ENCODE measurements around the gene HORMAD2.
"Not testable (repeated sequence)": the region's sequence is repeated elsewhere in the genome, so short reads cannot be mapped to it uniquely, and the experiment has no call there.

The HORMAD2 gene

DNA sequence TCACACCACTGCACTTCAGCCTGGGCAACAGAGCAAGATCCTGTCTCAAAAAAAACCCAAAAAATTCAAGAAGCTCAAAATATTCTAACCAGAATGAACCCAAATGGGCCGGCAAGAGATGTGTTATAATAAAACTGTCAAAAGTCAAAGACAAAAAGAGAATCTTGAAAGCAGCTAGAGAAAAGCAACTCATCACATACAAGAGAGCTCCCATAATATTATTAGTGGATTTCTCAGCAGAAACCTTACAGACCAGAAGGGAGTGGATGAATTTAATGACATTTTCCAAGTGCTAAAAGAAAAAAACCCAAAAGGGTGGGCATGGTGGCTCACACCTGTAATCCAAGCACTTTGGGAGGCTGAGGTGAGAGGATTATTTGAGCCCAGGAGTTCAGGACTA, 22.9 kb upstream of the HORMAD2 start:
- no peak for DNase-seq (ENCODE audit: low spot score)

- DNase-seq (ENCODE audit: low spot score): not testable (repeated sequence)
Measured at GRCh38 chr22:30059346-30060020, 20.8 kb upstream of the HORMAD2 start.

- DNase-seq (ENCODE audit: low spot score): not testable (repeated sequence)
Measured at GRCh38 chr22:30061094-30061493, 19.2 kb upstream of the HORMAD2 start.

DNA sequence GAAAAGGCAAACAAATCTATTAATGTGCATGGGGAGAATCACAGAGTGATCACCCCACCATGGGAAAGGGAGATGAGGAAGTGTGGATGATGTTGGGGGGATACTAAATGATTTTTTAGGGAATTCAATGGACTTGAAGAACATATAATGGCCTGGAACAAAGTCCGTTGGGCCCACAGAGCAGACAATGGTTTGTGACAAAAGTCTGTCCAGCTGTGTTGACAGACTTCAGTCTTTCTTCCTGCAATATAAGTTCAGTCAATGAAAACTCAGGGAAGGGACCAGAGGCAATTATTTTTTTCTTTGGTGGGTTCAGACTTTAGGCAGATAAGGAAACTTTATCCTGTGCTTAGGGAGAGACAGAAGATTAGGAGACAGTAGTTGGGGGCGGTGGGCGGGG, 18.0 kb upstream of the HORMAD2 start:
- DNase-seq (ENCODE audit: low spot score): no peak

GRCh38 chr22:30062950-30063349, 17.3 kb upstream of the HORMAD2 start:
- no peak for DNase-seq (ENCODE audit: low spot score)

DNA sequence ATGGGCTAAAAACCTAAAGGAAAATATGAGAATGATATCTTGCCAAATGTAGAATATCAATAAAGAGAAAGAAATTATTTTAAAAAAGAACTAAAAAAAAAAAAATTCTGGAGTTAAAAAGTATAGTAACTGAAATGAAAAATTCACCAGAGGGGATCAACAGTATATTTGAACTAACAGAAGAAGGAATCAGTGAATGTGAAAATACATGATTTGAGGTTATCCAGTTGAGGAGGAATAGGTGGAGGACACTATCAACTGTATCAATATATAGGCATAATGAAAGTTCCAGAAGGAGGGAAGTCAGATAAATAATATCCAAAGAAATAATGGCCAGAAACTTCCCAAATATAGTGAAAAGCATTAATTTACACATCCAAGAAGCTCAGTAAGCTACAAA, 16.1 kb upstream of the HORMAD2 start:
- DNase-seq (ENCODE audit: low spot score): no peak

GRCh38 chr22:30073743-30074142, 6.5 kb upstream of the HORMAD2 start:
- DNase-seq (ENCODE audit: low spot score): no peak

DNA sequence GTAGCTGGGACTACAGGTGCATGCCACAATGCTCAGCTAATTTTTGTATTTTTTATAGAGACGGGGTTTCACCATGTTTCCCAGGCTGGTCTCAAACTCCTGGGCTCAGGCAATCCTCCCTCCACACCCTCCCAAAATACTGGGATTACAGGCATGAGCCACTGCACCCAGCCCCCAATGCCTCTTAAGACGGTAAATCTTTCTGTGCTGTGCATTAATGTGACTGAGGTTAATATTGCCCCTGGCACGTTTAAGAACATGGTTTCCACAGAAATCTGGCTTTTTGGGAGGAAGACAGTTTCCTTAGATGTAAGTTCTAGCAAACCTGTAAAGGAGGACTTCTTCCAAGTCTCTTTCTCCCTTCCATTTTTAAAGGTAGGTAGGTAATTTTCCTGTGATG, 6.1 kb upstream of the HORMAD2 start:
- no peak for DNase-seq (ENCODE audit: low spot score)

DNA sequence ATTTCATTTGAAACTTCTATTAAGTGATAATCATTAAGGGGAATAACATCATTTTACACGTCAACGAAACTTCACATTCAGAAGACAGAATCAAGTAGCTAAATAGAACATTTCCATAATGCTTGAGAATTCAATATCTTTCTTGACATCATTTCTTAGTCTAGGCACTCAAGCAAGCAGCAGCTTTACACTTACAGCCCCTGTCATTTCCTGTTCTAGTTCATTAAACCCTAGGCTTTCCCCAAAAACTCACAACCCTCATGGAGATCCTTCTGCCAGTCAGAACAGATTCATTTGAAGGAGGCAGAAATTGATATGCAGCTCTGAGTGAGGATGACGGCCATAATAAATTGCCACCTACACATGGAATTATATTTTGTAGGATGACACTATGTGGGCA, 5.3 kb upstream of the HORMAD2 start:
- no peak for DNase-seq (ENCODE audit: low spot score)

GRCh38 chr22:30077279-30077880, 2.9 kb upstream of the HORMAD2 start:
- no peak for DNase-seq (ENCODE audit: low spot score)

- DNase-seq (ENCODE audit: low spot score): no peak
Measured at GRCh38 chr22:30078320-30079311, 1.6 kb upstream of the HORMAD2 start.

DNA sequence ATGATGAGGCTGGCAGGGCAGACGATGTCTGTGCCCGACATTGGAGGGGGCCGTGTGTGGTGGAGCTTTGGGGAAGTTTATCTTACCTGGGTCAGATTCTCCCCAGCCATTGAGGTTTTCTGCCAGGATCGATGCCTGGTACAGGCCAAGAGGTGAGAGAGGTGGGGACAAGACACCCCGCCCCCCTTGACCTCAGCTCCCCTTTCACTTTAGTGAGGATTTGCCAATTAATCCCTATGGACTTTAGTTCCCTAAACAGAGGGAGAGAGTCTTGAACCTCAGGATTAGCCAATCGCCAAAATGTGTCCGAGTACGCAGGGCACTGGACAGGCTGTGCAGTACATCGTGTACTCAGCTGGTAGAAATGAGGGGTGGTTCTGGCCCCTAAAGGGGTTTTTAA, 541 bp downstream of the HORMAD2 start:
- no peak for DNase-seq (ENCODE audit: low spot score)

- no peak for DNase-seq (ENCODE audit: low spot score)
Measured at GRCh38 chr22:30086496-30086895, 6.2 kb downstream of the HORMAD2 start.

- DNase-seq (ENCODE audit: low spot score): not testable (repeated sequence)
Measured at GRCh38 chr22:30087037-30087436, 6.8 kb downstream of the HORMAD2 start.

GRCh38 chr22:30087611-30088010, 7.3 kb downstream of the HORMAD2 start:
- no peak for DNase-seq (ENCODE audit: low spot score)

DNA sequence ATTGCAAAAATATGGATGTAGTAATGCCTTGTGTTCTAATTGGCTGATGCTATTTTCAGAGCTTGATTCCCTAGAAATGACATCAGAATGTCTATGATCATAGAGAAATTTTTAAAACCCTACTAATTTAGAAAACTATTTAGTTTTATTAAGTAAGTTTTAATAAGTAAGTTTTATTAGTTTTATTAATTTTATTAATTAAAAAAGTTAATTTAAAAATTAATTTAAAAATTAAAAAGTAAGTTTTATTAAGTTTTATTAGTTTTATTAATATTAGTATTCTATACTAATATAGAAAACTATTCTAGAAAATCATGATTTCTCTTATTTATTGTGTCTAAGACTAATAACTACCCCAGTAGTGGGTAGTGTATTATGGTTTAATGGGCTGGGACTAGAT, 8.2 kb downstream of the HORMAD2 start:
- no peak for DNase-seq (ENCODE audit: low spot score)

- no peak for DNase-seq (ENCODE audit: low spot score)
Measured at GRCh38 chr22:30089655-30089974, 9.4 kb downstream of the HORMAD2 start.

DNA sequence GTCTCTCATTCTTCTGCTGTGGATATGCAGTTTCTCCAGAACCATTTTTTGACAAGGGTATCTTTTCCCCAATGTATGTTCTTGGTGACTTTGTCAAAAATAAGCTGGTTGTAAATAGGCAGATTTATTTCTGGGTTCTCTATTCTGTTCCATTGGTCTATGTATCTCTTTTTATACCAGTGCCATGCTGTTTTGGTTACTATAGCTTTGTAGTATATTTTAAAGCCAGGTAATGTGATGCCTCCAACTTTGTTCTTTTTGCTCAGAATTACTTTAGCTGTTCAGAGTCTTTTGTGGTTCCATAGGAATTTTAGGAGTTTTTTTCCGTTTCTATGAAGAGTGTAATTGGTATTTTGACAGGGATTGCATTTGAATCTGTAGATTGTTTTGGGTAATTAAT, 12.4 kb downstream of the HORMAD2 start:
- DNase-seq (ENCODE audit: low spot score): no peak

- DNase-seq (ENCODE audit: low spot score): no peak
Measured at GRCh38 chr22:30094804-30095203, 14.5 kb downstream of the HORMAD2 start.

- DNase-seq (ENCODE audit: low spot score): no peak
Measured at GRCh38 chr22:30097861-30098260, 17.6 kb downstream of the HORMAD2 start.

DNA sequence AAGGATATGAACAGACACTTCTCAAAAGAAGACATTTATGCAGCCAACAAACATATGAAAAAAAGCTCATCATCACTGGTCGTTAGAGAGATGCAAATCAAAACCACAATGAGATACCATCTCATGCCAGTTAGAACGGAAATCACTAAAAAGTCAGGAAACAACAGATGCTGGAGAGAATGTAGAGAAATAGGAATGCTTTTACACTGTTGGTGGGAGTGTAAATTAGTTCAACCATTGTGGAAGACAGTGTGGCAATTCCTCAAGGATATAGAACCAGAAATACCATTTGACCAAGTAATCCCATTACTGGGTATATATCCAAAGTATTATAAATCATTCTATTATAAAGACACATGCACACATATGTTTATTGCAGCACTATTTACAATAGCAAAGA, 20.5 kb downstream of the HORMAD2 start:
- DNase-seq (ENCODE audit: low spot score): not testable (repeated sequence)

GRCh38 chr22:30104501-30105156, 24.4 kb downstream of the HORMAD2 start:
- DNase-seq (ENCODE audit: low spot score): no peak

GRCh38 chr22:30105483-30105882, 25.2 kb downstream of the HORMAD2 start:
- no peak for DNase-seq (ENCODE audit: low spot score)

Data from HuH-7 (cell line).